PC-9 (cell line): ENCODE results near the gene SAP25. TPM values are rescaled to one million over a fixed set of nuclear protein-coding genes. Genes with fewer than 3 reads are reported as not detected.
"Not testable (repeated sequence)": the region's sequence is repeated elsewhere in the genome, so short reads cannot be mapped to it uniquely, and the experiment has no call there.

ENCODE experiments used
- BruUV-seq: library from RNA; stranded (reverse); fragments of 400-500 nt; replicated peaks from 2 replicates; lab custom pipeline; 2021; lab: Mats Ljungman, UMichigan
- CTCF ChIA-PET: fragments of 300-600 bp; sonication (Branson Sonifier 250); formaldehyde crosslinking; loops from one replicate; lab custom pipeline; 2022; ENCODE audit warnings: antibody characterized with exemption; lab: Charles Lee
- POLR2A ChIA-PET: fragments of 300-600 bp; sonication (Branson Sonifier 250); formaldehyde crosslinking; loops from one replicate; lab custom pipeline; 2022; ENCODE audit warnings: antibody characterized with exemption; ENCODE audit not compliant: unreplicated experiment; lab: Charles Lee
- DNase-seq, 2 experiments: peaks; one replicate each; pipeline versions ENCODE4 v3.0.0 to v3.0.0-alpha.2; 2015 to 2022; ENCODE audit warnings: mixed read lengths in 1 of 2
- H2AFZ ChIP-seq: fragments of 200-600 bp; sonication (generic); 2 replicates; pipeline ENCODE4 v1.8.1; 2017; ENCODE audit warnings: antibody characterized with exemption
- H3F3A ChIP-seq: fragments of 200-600 bp; sonication (generic); 2 replicates; pipeline ENCODE4 v1.8.1; 2017; ENCODE audit warnings: antibody characterized with exemption, mild to moderate bottlenecking, low read depth; ENCODE audit not compliant: insufficient read depth
- H3K27ac ChIP-seq: fragments of 200-600 bp; sonication (generic); 2 replicates; pipeline ENCODE4 v1.6.1; 2016; ENCODE audit warnings: mixed run types
- H3K27me3 ChIP-seq: fragments of 200-600 bp; sonication (generic); 2 replicates; pipeline ENCODE4 v1.6.1; 2016; ENCODE audit warnings: low read depth, mixed run types; ENCODE audit not compliant: insufficient read depth
- H3K36me3 ChIP-seq: fragments of 200-600 bp; sonication (generic); 2 replicates; pipeline ENCODE4 v1.6.1; 2016; ENCODE audit warnings: low read depth, mixed run types
- H3K4me1 ChIP-seq: fragments of 200-600 bp; sonication (generic); replicated peaks from 2 replicates; pipeline ENCODE4 v1.6.1; 2016; ENCODE audit warnings: mixed run types; ENCODE audit not compliant: insufficient read depth
- H3K4me2 ChIP-seq: fragments of 200-600 bp; sonication (generic); 2 replicates; pipeline ENCODE4 v1.6.1; 2017; ENCODE audit warnings: mixed run types
- H3K4me3 ChIP-seq: fragments of 200-600 bp; sonication (generic); 2 replicates; pipeline ENCODE4 v1.6.1; 2016; ENCODE audit warnings: mixed run types
- H3K79me2 ChIP-seq: fragments of 200-600 bp; sonication (generic); 2 replicates; pipeline ENCODE4 v1.6.1; 2017; ENCODE audit warnings: low read depth, mixed run types
- H3K9me2 ChIP-seq: fragments of 200-600 bp; sonication (generic); 2 replicates; pipeline ENCODE4 v1.8.1; 2017; ENCODE audit warnings: mild to moderate bottlenecking; ENCODE audit not compliant: insufficient read depth
- H3K9me3 ChIP-seq: fragments of 200-600 bp; sonication (generic); 2 replicates; pipeline ENCODE4 v1.8.1; 2016; ENCODE audit warnings: low read depth; ENCODE audit not compliant: insufficient read depth
- H4K20me1 ChIP-seq: fragments of 200-600 bp; sonication (generic); 2 replicates; pipeline ENCODE4 v1.8.1; 2017; ENCODE audit not compliant: insufficient read depth
- EZH2 ChIP-seq: fragments of 200-600 bp; sonication (generic); IDR thresholded peaks from 2 replicates; pipeline ENCODE4 v1.8.0; 2017; ENCODE audit warnings: antibody characterized with exemption, low read depth
- intact Hi-C: fragments of 100-400 bp; cut with micrococcal nuclease; formaldehyde crosslinking; loops from one replicate; pipeline ENCODE4 v1.10.0; 2022; ENCODE audit not compliant: unreplicated experiment
- total RNA-seq: library from RNA; stranded (reverse); gene quantifications from 2 replicates; pipeline ENCODE4 v1.2.3, GENCODE V29; 2021
- TF ChIP-seq, protein P1 (sequence below): fragments of 200-600 bp; sonication (generic); conservative IDR thresholded peaks from 2 replicates; pipeline ENCODE4 v1.6.1; 2017; ENCODE audit warnings: mixed run types, antibody characterized with exemption, mild to moderate bottlenecking, moderate library complexity

Gene SAP25
- total RNA-seq, 1 experiment from 2014 or later = 11.0 TPM

DNA sequence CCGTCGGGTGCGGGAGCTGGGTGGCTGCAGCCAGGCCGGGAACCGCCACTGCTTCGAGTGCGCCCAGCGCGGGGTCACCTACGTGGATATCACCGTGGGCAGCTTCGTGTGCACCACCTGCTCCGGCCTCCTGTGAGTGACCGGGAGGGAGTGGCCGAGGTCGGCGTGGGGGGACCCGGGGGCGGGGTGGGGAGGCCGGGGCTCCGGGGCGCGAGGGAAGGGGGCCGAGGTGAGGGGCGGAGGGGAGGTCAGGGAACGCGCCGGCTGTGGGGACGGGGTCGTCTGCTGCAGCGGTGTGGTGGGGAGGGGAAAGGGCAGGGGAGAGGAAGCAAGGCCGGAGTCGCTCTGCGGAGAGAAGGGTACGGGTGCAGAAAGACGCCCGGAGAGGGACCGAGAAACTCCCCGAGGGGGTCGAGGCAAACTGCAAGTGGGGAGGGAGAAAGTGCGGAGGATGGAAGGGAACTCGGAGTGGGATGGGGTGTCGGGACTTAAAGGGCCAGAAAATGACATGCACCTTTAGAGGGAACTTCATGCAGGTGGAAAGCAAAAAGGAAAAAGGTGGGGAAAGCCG is 34.2 kb downstream of the SAP25 start:
- intact Hi-C loops = loop anchor here (2.0 kb wide), 1 partner anchor 43 kb away; no protein-coding TSS in a partner anchor
- BruUV-seq = no TSS peak
- no peak for DNase-seq
- H3F3A ChIP-seq = peaks cover 31% of the 10 kb centered on the region
- ChIA-PET POLR2A (interaction anchor here (0.6 kb wide), 2 partner anchors 18 to 44 kb away, joined by 3 to 4 read pairs; no protein-coding TSS in a partner anchor), CTCF (interaction anchor here (0.6 to 0.7 kb wide), 5 partner anchors 32 to 605 kb away, joined by 3 to 6 read pairs (median 4); no protein-coding TSS in a partner anchor)
- peaks cover 47% of the 10 kb centered on the region for H3K79me2 ChIP-seq
- H3K27me3 ChIP-seq = no peaks in the 10 kb centered on the region
- no peaks in the 10 kb centered on the region for H3K9me2 ChIP-seq
- peaks cover 51% of the 10 kb centered on the region for H3K4me1 ChIP-seq
- H3K4me2 ChIP-seq = peak overlapping the region; percentile 98
- H3K9me3 ChIP-seq = no peaks in the 10 kb centered on the region
- no peak overlapping the region for H3K27ac ChIP-seq
- H2AFZ ChIP-seq = peak overlapping the region; percentile 84
- H3K36me3 ChIP-seq = no peaks in the 10 kb centered on the region
- H4K20me1 ChIP-seq = no peaks in the 10 kb centered on the region
- TF ChIP-seq, protein P1, sequence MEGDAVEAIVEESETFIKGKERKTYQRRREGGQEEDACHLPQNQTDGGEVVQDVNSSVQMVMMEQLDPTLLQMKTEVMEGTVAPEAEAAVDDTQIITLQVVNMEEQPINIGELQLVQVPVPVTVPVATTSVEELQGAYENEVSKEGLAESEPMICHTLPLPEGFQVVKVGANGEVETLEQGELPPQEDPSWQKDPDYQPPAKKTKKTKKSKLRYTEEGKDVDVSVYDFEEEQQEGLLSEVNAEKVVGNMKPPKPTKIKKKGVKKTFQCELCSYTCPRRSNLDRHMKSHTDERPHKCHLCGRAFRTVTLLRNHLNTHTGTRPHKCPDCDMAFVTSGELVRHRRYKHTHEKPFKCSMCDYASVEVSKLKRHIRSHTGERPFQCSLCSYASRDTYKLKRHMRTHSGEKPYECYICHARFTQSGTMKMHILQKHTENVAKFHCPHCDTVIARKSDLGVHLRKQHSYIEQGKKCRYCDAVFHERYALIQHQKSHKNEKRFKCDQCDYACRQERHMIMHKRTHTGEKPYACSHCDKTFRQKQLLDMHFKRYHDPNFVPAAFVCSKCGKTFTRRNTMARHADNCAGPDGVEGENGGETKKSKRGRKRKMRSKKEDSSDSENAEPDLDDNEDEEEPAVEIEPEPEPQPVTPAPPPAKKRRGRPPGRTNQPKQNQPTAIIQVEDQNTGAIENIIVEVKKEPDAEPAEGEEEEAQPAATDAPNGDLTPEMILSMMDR = no peak
- TF ChIP-seq EZH2 = no peak
- peak overlapping the region; percentile 79 for H3K4me3 ChIP-seq

DNA sequence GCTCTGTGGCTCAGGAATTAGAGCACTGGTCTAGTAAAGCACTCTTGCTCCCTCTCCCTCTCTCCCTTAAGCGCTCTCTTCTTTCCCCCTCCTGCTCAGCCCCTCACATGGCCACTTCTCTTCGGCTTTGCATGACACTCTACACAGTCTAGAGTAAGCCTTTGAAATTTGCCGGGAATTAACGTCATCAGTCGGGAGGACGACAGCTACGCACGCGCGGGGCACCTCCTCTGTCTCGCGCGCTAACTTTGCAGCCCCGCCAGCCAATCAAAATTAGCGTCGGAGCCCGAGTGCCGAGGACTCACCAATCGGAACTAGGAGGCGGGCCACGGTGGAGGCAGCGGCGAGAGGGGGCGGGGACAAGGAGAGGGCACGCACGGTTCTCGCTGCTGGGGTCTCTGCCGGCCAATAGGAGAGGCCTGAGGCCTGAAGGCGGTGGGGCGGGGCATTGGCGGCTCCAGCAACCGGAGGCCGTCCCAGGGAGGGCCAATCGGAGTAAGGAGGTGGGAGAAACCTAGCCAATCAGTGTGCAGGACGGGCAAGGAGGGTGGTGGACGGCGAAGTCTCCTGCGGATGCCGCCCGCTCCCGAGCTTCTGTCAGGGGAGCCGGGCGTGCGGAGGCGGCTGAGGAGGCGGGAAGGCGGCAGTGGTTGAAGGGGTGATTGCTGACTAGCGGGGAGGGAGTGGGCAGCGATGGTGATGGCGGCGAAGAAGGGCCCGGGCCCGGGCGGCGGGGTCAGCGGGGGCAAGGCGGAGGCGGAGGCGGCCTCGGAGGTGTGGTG is 34.9 kb downstream of the SAP25 start, which contains the start of gene AGFG2:
Gene AGFG2, plus strand, starts transcription at position 550 of the 782 bp plus-strand sequence. Its CDS starts 144 bp downstream, at position 694.
- Histone ChIP-seq H3F3A (peaks cover 25% of the 10 kb centered on the region), H3K27ac (peak within 1 kb of the TSS; percentile 42), H3K9me3 (no peaks in the 10 kb centered on the region), H3K4me1 (peaks cover 44% of the 10 kb centered on the region), H3K36me3 (no peaks in the 10 kb centered on the region), H2AFZ (peak within 1 kb of the TSS; percentile 84), H3K79me2 (peaks cover 42% of the 10 kb centered on the region), H3K4me3 (peak within 1 kb of the TSS; percentile 79), H3K27me3 (no peaks in the 10 kb centered on the region), H3K9me2 (no peaks in the 10 kb centered on the region), H4K20me1 (no peaks in the 10 kb centered on the region), H3K4me2 (peak within 1 kb of the TSS; percentile 98)
- TF ChIP-seq, protein P1 = no peak
- no peak for TF ChIP-seq EZH2
- ChIA-PET POLR2A (interaction anchor here (0.5 to 0.7 kb wide), 6 partner anchors 17 to 1034 kb away, joined by 3 to 6 read pairs (median 4); partner anchors contain the start of gene ZKSCAN5), CTCF (interaction anchor here (0.6 to 1.1 kb wide), 7 partner anchors 18 to 605 kb away, joined by 3 to 6 read pairs (median 4); no protein-coding TSS in a partner anchor)
- DNase-seq = peak; percentile 99 to 100
- BruUV-seq = no TSS peak
- intact Hi-C loops = loop anchor here (2.0 kb wide), 1 partner anchor 44 kb away; no protein-coding TSS in a partner anchor

DNA sequence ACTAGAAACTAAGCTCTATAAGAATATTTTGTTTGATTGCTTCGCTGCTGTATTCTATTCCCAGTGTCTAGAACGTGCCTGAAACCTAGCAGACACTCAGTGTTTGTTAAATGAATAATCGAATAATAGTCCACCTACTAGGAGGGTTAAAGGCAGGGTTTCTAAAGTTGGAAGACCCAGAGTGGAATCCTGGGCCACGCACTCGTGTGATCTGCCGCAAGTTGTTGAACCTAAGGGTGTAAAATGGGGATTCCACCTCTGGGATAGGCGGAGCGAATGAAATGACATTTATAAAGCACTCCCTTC is 35.4 kb downstream of the SAP25 start:
- no peaks in the 10 kb centered on the region for H3K9me3 ChIP-seq
- TF ChIP-seq, protein P1 = no peak
- no peak for TF ChIP-seq EZH2
- H3K36me3 ChIP-seq = no peaks in the 10 kb centered on the region
- H3K9me2 ChIP-seq = no peaks in the 10 kb centered on the region
- H3K4me2 ChIP-seq = peak overlapping the region; percentile 96
- peak overlapping the region; percentile 56 for H3K4me3 ChIP-seq
- no peaks in the 10 kb centered on the region for H3K27me3 ChIP-seq
- ChIA-PET CTCF (interaction anchor here (1.1 kb wide), 1 partner anchor 22 kb away, joined by 3 read pairs; no protein-coding TSS in a partner anchor), POLR2A (interaction anchor here (0.5 to 0.7 kb wide), 4 partner anchors 46 to 1034 kb away, joined by 3 to 6 read pairs (median 4); partner anchors contain the start of gene ZKSCAN5)
- DNase-seq = no peak
- H3F3A ChIP-seq = peaks cover 19% of the 10 kb centered on the region
- TSS peak; percentile 59 for BruUV-seq
- peak overlapping the region; percentile 42 for H3K27ac ChIP-seq
- no peaks in the 10 kb centered on the region for H4K20me1 ChIP-seq
- H2AFZ ChIP-seq = peak overlapping the region; percentile 79
- H3K4me1 ChIP-seq = peaks cover 39% of the 10 kb centered on the region
- peaks cover 37% of the 10 kb centered on the region for H3K79me2 ChIP-seq
- intact Hi-C loops = loop anchor here (2.0 kb wide), 1 partner anchor 44 kb away; no protein-coding TSS in a partner anchor

DNA sequence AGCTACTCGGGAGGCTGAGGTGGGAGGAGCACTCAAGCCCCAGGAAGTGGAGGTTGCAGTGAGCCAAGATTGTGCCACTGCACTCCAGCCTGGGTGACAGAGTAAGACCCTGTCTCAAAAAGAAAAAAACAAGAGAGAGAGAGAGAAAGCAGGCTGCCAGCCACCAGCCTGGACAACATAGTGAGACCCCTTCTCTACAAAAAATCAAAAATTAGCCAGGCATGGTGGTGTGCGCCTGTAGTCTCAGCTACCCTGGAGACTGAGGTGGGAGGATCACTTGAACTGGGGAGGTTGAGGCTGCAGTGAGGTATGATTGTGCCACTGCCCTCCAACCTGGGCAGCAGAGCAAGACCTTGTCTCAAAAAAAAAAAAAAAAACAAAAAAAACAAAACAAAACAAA is 37.0 kb downstream of the SAP25 start:
- H3K9me3 ChIP-seq, H3K36me3 ChIP-seq, H4K20me1 ChIP-seq, CTCF ChIA-PET, BruUV-seq, H3K27ac ChIP-seq, DNase-seq, POLR2A ChIA-PET, H3K4me2 ChIP-seq, H3K27me3 ChIP-seq, H2AFZ ChIP-seq, H3K9me2 ChIP-seq, H3K4me3 ChIP-seq, intact Hi-C loops, H3F3A ChIP-seq: not testable (repeated sequence)
- peaks cover 21% of the 10 kb centered on the region for H3K79me2 ChIP-seq
- H3K4me1 ChIP-seq = peaks cover 23% of the 10 kb centered on the region
